Measurements from ENCODE around the gene RPS8.
"Not testable (repeated sequence)": the region's sequence is repeated elsewhere in the genome, so short reads cannot be mapped to it uniquely, and the experiment has no call there.

The RPS8 gene

DNA sequence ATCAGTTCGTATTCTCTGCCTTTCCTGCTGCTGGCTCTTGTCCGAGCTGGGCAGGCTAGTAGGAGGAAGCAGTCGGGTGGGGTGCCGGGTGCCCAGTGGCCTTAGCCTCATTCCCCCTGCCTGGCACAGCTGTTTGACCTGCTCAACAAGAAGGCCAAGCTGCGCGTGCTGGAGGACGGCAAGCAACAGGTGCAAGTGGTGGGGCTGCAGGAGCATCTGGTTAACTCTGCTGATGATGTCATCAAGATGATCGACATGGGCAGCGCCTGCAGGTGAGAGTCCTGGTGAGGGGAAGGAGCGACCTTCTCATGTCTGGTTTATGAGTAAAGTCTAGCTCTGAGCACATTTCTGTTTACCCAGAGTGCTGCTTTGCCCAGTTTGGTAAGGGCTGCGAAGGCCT, 16.3 kb upstream of the RPS8 start:
- no peak for DNase-seq
- Histone ChIP-seq H3K27ac (no peak overlapping the region), H3K4me3 (no peak overlapping the region), H3K9me3 (no peaks in the 10 kb centered on the region), H3K36me3 (peaks cover 0 to 18% (median 0%) of the 10 kb centered on the region in 3 donors), H3K4me1 (no peaks in the 10 kb centered on the region), H3K27me3 (no peaks in the 10 kb centered on the region)
- intact Hi-C loops (cut with DNase I; ENCODE audit: low total_unique reads): no loop called here
- TF ChIP-seq, protein P1, sequence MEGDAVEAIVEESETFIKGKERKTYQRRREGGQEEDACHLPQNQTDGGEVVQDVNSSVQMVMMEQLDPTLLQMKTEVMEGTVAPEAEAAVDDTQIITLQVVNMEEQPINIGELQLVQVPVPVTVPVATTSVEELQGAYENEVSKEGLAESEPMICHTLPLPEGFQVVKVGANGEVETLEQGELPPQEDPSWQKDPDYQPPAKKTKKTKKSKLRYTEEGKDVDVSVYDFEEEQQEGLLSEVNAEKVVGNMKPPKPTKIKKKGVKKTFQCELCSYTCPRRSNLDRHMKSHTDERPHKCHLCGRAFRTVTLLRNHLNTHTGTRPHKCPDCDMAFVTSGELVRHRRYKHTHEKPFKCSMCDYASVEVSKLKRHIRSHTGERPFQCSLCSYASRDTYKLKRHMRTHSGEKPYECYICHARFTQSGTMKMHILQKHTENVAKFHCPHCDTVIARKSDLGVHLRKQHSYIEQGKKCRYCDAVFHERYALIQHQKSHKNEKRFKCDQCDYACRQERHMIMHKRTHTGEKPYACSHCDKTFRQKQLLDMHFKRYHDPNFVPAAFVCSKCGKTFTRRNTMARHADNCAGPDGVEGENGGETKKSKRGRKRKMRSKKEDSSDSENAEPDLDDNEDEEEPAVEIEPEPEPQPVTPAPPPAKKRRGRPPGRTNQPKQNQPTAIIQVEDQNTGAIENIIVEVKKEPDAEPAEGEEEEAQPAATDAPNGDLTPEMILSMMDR (IDR thresholded peaks at IDR 0.05): no peak

DNA sequence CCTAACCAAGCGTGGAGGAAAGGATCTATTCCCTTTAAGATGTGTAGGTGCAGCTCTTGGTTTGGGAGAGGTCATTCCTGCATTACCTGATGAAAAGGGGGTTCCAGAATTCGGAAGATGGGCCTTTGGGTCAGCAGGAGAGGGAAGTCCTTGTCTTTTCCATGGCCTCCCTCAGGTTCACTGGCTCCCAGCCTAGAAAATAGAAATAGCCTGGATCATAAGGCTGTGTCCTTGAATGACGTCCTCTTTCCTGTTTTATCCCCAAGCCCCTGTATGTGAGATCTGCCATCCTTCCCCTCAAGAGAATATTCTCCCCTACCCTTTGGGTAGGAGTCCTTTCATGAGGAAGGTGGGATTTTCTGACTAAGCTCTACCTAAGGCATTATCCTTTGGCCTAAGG, 14.5 kb upstream of the RPS8 start:
- Histone ChIP-seq H3K27ac (no peak overlapping the region), H3K36me3 (peaks cover 0 to 18% (median 0%) of the 10 kb centered on the region in 3 donors), H3K4me1 (no peaks in the 10 kb centered on the region), H3K9me3 (no peaks in the 10 kb centered on the region), H3K4me3 (no peak overlapping the region), H3K27me3 (no peaks in the 10 kb centered on the region)
- TF ChIP-seq, protein P1 (IDR thresholded peaks at IDR 0.05): no peak
- DNase-seq: no peak
- intact Hi-C loops (cut with DNase I; ENCODE audit: low total_unique reads): no loop called here

DNA sequence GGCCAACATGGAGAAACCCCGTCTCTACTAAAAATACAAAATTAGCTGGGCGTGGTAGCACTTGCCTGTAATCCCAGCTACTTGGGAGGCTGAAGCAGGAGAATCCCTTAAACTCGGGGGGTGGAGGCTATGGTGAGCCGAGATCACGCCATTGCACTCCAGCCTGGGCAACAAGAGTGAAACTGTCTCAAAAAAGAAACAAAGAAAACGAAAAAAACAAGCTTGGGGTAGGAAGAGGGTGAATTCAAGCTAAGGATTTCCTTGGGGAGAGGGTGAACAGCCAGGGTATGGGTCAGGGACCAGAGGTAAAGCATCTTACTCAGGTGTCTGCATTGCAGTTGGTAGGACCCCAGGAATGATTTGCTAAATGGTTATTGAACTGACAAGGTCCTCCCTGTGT, 8.9 kb upstream of the RPS8 start:
- H3K4me1 ChIP-seq; H3K27ac ChIP-seq; H3K9me3 ChIP-seq; H3K4me3 ChIP-seq; DNase-seq; intact Hi-C loops (cut with DNase I; ENCODE audit: low total_unique reads); H3K27me3 ChIP-seq: not testable (repeated sequence)
- H3K36me3 ChIP-seq: peaks cover 0 to 26% (median 0%) of the 10 kb centered on the region in 3 donors

DNA sequence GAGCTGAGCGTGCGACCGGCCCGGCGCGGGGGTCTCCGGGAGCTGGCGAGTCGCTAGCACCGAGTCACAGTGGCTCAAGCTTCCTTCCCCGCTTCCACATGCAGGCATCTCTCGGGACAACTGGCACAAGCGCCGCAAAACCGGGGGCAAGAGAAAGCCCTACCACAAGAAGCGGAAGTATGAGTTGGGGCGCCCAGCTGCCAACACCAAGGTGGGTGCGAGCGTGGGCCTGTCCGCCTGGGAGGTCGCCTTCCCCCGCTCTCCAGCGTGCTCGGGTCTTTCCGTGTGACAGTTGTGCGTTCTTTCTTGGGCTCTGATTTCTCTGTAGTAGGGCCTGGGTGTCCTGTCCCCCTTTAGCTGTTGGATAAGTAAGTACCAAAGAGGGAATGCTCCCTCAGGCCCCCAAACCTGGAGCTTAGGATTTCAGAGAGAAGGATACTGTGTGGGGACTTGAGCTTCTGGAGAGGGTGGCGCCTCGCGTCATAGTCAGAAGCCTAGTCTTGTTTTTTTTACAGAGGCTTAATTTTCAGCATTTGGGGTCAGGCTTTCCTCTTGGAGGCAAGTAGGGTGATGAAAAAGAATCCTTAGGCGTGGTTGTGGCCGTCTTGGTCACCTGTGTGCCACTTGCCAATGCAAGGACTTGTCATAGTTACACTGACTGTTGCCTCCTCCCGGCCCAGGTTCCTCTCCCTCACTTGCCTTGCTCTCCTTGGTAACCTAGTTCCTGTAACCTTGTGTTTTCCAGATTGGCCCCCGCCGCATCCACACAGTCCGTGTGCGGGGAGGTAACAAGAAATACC, 790 bp downstream of the RPS8 start:
- H3K36me3 ChIP-seq: peaks cover 16 to 50% (median 44%) of the 10 kb centered on the region in 3 donors
- no peaks in the 10 kb centered on the region for H3K27me3 ChIP-seq
- TF ChIP-seq, protein P1 (IDR thresholded peaks at IDR 0.05): no peak
- H3K27ac ChIP-seq: peak overlapping the region; percentile 96 to 97
- no peaks in the 10 kb centered on the region for H3K9me3 ChIP-seq
- H3K4me3 ChIP-seq: peak overlapping the region; percentile 82 to 88
- peak in 1 of 2 donors; percentile 41 for DNase-seq
- H3K4me1 ChIP-seq: peaks cover 0 to 27% (median 15%) of the 10 kb centered on the region in 4 donors
- intact Hi-C loops (cut with DNase I; ENCODE audit: low total_unique reads): loop anchor here (5.0 kb wide), 1 partner anchor 44 kb away; the partner anchor contains the start of gene RNU5D-1

DNA sequence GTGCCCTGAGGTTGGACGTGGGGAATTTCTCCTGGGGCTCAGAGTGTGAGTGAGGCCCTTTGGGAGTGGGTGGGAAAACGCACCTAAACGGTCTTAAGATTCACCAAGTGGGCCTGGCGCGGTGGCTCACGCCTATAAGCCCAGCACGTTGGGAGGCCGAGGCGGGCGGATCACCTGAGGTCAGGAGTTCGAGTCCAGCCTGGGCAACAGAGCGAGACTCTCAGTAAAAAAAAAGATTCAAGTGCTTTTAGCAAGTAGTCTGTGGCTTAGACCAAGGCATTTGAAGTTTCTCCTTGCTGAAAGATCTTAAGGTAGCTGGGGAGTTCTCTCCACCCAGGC, 1.4 kb downstream of the RPS8 start:
- intact Hi-C loops (cut with DNase I; ENCODE audit: low total_unique reads): loop anchor here (5.0 kb wide), 1 partner anchor 44 kb away; the partner anchor contains the start of gene RNU5D-1
- peaks cover 0 to 27% (median 15%) of the 10 kb centered on the region in 4 donors for H3K4me1 ChIP-seq
- peak overlapping the region; percentile 82 to 88 for H3K4me3 ChIP-seq
- TF ChIP-seq, protein P1 (IDR thresholded peaks at IDR 0.05): no peak
- peak overlapping the region; percentile 96 to 97 for H3K27ac ChIP-seq
- H3K9me3 ChIP-seq: no peaks in the 10 kb centered on the region
- DNase-seq: no peak
- H3K27me3 ChIP-seq: no peaks in the 10 kb centered on the region
- H3K36me3 ChIP-seq: peaks cover 16 to 54% (median 49%) of the 10 kb centered on the region in 3 donors

DNA sequence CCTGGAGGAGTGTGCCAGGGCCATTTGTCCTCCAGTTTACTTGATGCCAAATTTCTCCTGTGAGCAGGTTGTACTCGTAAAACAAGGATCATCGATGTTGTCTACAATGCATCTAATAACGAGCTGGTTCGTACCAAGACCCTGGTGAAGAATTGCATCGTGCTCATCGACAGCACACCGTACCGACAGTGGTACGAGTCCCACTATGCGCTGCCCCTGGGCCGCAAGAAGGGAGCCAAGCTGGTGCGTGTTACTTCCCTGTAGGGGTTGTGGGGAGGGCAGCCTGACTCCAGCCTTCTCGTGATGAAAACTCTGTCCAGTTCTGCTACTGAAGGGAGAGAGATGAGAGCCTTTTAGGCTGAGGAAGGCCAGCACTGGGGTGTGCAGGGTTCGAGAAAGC, 2.2 kb downstream of the RPS8 start:
- Histone ChIP-seq H3K4me1 (peaks cover 0 to 27% (median 15%) of the 10 kb centered on the region in 4 donors), H3K9me3 (no peaks in the 10 kb centered on the region), H3K4me3 (no peak overlapping the region), H3K27me3 (no peaks in the 10 kb centered on the region), H3K36me3 (peaks cover 16 to 54% (median 49%) of the 10 kb centered on the region in 3 donors), H3K27ac (no peak overlapping the region)
- no peak for DNase-seq
- intact Hi-C loops (cut with DNase I; ENCODE audit: low total_unique reads): loop anchor here (5.0 kb wide), 1 partner anchor 45 kb away; the partner anchor contains the start of gene RNU5D-1
- TF ChIP-seq, protein P1 (IDR thresholded peaks at IDR 0.05): no peak

Measured in tibial artery (tissue), 4 donors.